Measurements from ENCODE around the gene CARD6. TPM values are rescaled to one million over a fixed set of nuclear protein-coding genes. Genes with fewer than 3 reads are reported as not detected.

Gene CARD6
- total RNA-seq, 1 experiment from 2014 or later = 0.49 TPM

- TF ChIP-seq SIN3A (IDR thresholded peaks at IDR 0.05; ENCODE audit: borderline replicate concordance, insufficient read depth, low read depth, low read length) (no peak), TCF7L2 (IDR thresholded peaks at IDR 0.05; ENCODE audit: low read depth, low read length) (no peak), CTCF (IDR thresholded peaks at IDR 0.05) (no peak), POLR2AphosphoS5 (IDR thresholded peaks at IDR 0.05; ENCODE audit: low read depth, low read length) (no peak), REST (IDR thresholded peaks at IDR 0.05; ENCODE audit: insufficient read depth in 1 of 2, low read depth in 2 of 2, low read length in 1 of 2) (no peak)
- H3K27me3 ChIP-seq (ENCODE audit: control insufficient read depth, insufficient read depth, low read length) = 0 out of 2 replicates have a peak, but pooled peaks cover 6% of the 10 kb centered on the region
- CTCF ChIA-PET = no interaction called here
- H3K27ac ChIP-seq (ENCODE audit: low read length) = no peak overlapping the region
- no peak overlapping the region for H3K4me3 ChIP-seq (ENCODE audit: low read depth in 2 of 2, low read length in 2 of 2)
- BruUV-seq (replicated peaks) = no TSS peak
- H3K9me3 ChIP-seq (ENCODE audit: control insufficient read depth, insufficient read depth, low read depth, low read length) = no peaks in the 10 kb centered on the region
- 0 out of 2 replicates have a peak, but pooled peaks cover 6% of the 10 kb centered on the region for H3K4me1 ChIP-seq (ENCODE audit: control insufficient read depth, insufficient read depth, low read length)
- in situ Hi-C loops (cut with HindIII; ENCODE audit: low pct_unique_long_range_greater_than_20kb, low sequenced_read_pairs) = no loop called here
- DNase-seq (ENCODE audit: low read depth, low spot score) (no peak), ATAC-seq (no peak)
- POLR2A ChIA-PET = no interaction called here
- intact Hi-C loops (cut with micrococcal nuclease; ENCODE audit: unreplicated experiment) = no loop called here
- no peaks in the 10 kb centered on the region for H3K36me3 ChIP-seq (ENCODE audit: control insufficient read depth, insufficient read depth, low read length)
Observed at GRCh38 chr5:40842351-40842750, 1.2 kb downstream of the CARD6 start.

GRCh38 chr5:40844565-40844964 lies 3.4 kb downstream of the CARD6 start:
- Histone ChIP-seq H3K27ac (ENCODE audit: low read length) (no peak overlapping the region), H3K4me3 (ENCODE audit: low read depth in 2 of 2, low read length in 2 of 2) (no peak overlapping the region), H3K9me3 (ENCODE audit: control insufficient read depth, insufficient read depth, low read depth, low read length) (no peaks in the 10 kb centered on the region), H3K27me3 (ENCODE audit: control insufficient read depth, insufficient read depth, low read length) (0 out of 2 replicates have a peak, but pooled peaks cover 6% of the 10 kb centered on the region), H3K36me3 (ENCODE audit: control insufficient read depth, insufficient read depth, low read length) (no peaks in the 10 kb centered on the region), H3K4me1 (ENCODE audit: control insufficient read depth, insufficient read depth, low read length) (0 out of 2 replicates have a peak, but pooled peaks cover 6% of the 10 kb centered on the region)
- in situ Hi-C loops (cut with HindIII; ENCODE audit: low pct_unique_long_range_greater_than_20kb, low sequenced_read_pairs) = no loop called here
- TF ChIP-seq REST (IDR thresholded peaks at IDR 0.05; ENCODE audit: insufficient read depth in 1 of 2, low read depth in 2 of 2, low read length in 1 of 2) (no peak), POLR2AphosphoS5 (IDR thresholded peaks at IDR 0.05; ENCODE audit: low read depth, low read length) (no peak), TCF7L2 (IDR thresholded peaks at IDR 0.05; ENCODE audit: low read depth, low read length) (no peak), CTCF (IDR thresholded peaks at IDR 0.05) (no peak), SIN3A (IDR thresholded peaks at IDR 0.05; ENCODE audit: borderline replicate concordance, insufficient read depth, low read depth, low read length) (no peak)
- intact Hi-C loops (cut with micrococcal nuclease; ENCODE audit: unreplicated experiment) = no loop called here
- BruUV-seq (replicated peaks) = no TSS peak
- no peak for ATAC-seq
- POLR2A ChIA-PET = no interaction called here
- CTCF ChIA-PET = no interaction called here
- no peak for DNase-seq (ENCODE audit: low read depth, low spot score)

Measured in Panc1 (cell line).